HUES6 (cell line): ENCODE results near the gene TPM3.

Experiments
- H3K27ac ChIP-seq: 2 replicates; pipeline ENCODE4 v1.7.0; 2013; ENCODE audit warnings: low read depth, mild to moderate bottlenecking, low read length, inconsistent platforms
- H3K27me3 ChIP-seq: 2 replicates; pipeline ENCODE4 v1.6.1; 2013; ENCODE audit warnings: low read length; ENCODE audit not compliant: control insufficient read depth, insufficient read depth
- H3K36me3 ChIP-seq: 2 replicates; pipeline ENCODE4 v1.6.1; 2013; ENCODE audit warnings: low read length; ENCODE audit not compliant: control insufficient read depth, insufficient read depth
- H3K4me1 ChIP-seq: 2 replicates; pipeline ENCODE4 v1.6.1; 2013; ENCODE audit warnings: low read length; ENCODE audit not compliant: control insufficient read depth, insufficient read depth
- H3K4me3 ChIP-seq: 2 replicates; pipeline ENCODE4 v1.5.1; 2013; ENCODE audit warnings: low read depth, low read length
- H3K9ac ChIP-seq: one replicate; pipeline ENCODE4 v1.6.1; 2013; ENCODE audit warnings: mild to moderate bottlenecking, low read length
- H3K9me3 ChIP-seq: 2 replicates; pipeline ENCODE4 v1.6.1; 2013; ENCODE audit warnings: low read depth, low read length; ENCODE audit not compliant: control insufficient read depth, insufficient read depth

TPM3 gene

GRCh38 chr1:154222518-154222917 is 30.6 kb upstream of the TPM3 start:
- Histone ChIP-seq H3K36me3 (peaks cover 54% of the 10 kb centered on the region), H3K9ac (no peak overlapping the region), H3K9me3 (no peaks in the 10 kb centered on the region), H3K4me3 (peak overlapping the region; percentile 99), H3K4me1 (peaks cover 22% of the 10 kb centered on the region), H3K27me3 (no peaks in the 10 kb centered on the region), H3K27ac (no peak overlapping the region)

- Histone ChIP-seq H3K9me3 (no peaks in the 10 kb centered on the region), H3K4me3 (peak overlapping the region; percentile 99), H3K36me3 (peaks cover 52% of the 10 kb centered on the region), H3K9ac (peak overlapping the region; percentile 90), H3K27ac (peak overlapping the region; percentile 95), H3K4me1 (peaks cover 22% of the 10 kb centered on the region), H3K27me3 (no peaks in the 10 kb centered on the region)
These were observed 29.5 kb upstream of the TPM3 start for GRCh38 chr1:154221278-154222001.

- Histone ChIP-seq H3K4me1 (peaks cover 22% of the 10 kb centered on the region), H3K9ac (peak overlapping the region; percentile 90), H3K9me3 (no peaks in the 10 kb centered on the region), H3K4me3 (peak overlapping the region; percentile 99), H3K27me3 (no peaks in the 10 kb centered on the region), H3K27ac (peak overlapping the region; percentile 95), H3K36me3 (peaks cover 47% of the 10 kb centered on the region)
These were observed 29.0 kb upstream of the TPM3 start for GRCh38 chr1:154220970-154221277.

- peaks cover 41% of the 10 kb centered on the region for H3K36me3 ChIP-seq
These were observed 28.4 kb upstream of the TPM3 start, which contains the start of gene UBAP2L for GRCh38 chr1:154220071-154220969. Gene UBAP2L (plus strand): TSS chr1:154220955. CDS start chr1:154225124, 4,169 bp downstream.

GRCh38 chr1:154219541-154219940 is 27.6 kb upstream of the TPM3 start:
- Histone ChIP-seq H3K27ac (peak overlapping the region; percentile 99), H3K9ac (peak overlapping the region; percentile 100), H3K4me1 (peaks cover 22% of the 10 kb centered on the region), H3K9me3 (no peaks in the 10 kb centered on the region), H3K27me3 (no peaks in the 10 kb centered on the region), H3K36me3 (peaks cover 35% of the 10 kb centered on the region), H3K4me3 (peak overlapping the region; percentile 99)

More at GRCh38 chr1:154220071-154220969, 28.4 kb upstream of the TPM3 start, which contains the start of gene UBAP2L:
- Histone ChIP-seq H3K27ac (peak within 1 kb of the TSS; percentile 99), H3K4me3 (peak within 1 kb of the TSS; percentile 99), H3K9ac (peak within 1 kb of the TSS; percentile 100), H3K27me3 (no peaks in the 10 kb centered on the region), H3K9me3 (no peaks in the 10 kb centered on the region), H3K4me1 (peaks cover 22% of the 10 kb centered on the region)

GRCh38 chr1:154218545-154218944 is 26.6 kb upstream of the TPM3 start:
- Histone ChIP-seq H3K36me3 (peaks cover 39% of the 10 kb centered on the region), H3K27me3 (no peaks in the 10 kb centered on the region), H3K4me1 (peaks cover 22% of the 10 kb centered on the region), H3K9ac (no peak overlapping the region), H3K9me3 (no peaks in the 10 kb centered on the region), H3K27ac (no peak overlapping the region), H3K4me3 (peak overlapping the region; percentile 99; the same call in 1 of the 2 replicates)

GRCh38 chr1:154213274-154213673 is 21.4 kb upstream of the TPM3 start:
- Histone ChIP-seq H3K9ac (no peak overlapping the region), H3K36me3 (peaks cover 76% of the 10 kb centered on the region), H3K27me3 (no peaks in the 10 kb centered on the region), H3K4me1 (peaks cover 2% of the 10 kb centered on the region; the same call in 1 of the 2 replicates), H3K4me3 (no peak overlapping the region), H3K27ac (no peak overlapping the region), H3K9me3 (no peaks in the 10 kb centered on the region)

- Histone ChIP-seq H3K27me3 (no peaks in the 10 kb centered on the region), H3K36me3 (peaks cover 75% of the 10 kb centered on the region), H3K9ac (no peak overlapping the region), H3K4me1 (no peaks in the 10 kb centered on the region), H3K9me3 (no peaks in the 10 kb centered on the region), H3K27ac (no peak overlapping the region), H3K4me3 (no peak overlapping the region)
These were observed 20.2 kb upstream of the TPM3 start for GRCh38 chr1:154212083-154212482.

- Histone ChIP-seq H3K27me3 (no peaks in the 10 kb centered on the region), H3K4me3 (no peak overlapping the region), H3K9ac (no peak overlapping the region), H3K4me1 (no peaks in the 10 kb centered on the region), H3K36me3 (peaks cover 75% of the 10 kb centered on the region), H3K9me3 (no peaks in the 10 kb centered on the region), H3K27ac (no peak overlapping the region)
These were observed 16.9 kb upstream of the TPM3 start for GRCh38 chr1:154208677-154209388.

GRCh38 chr1:154207262-154207661 is 15.4 kb upstream of the TPM3 start:
- H3K4me3 ChIP-seq: no peak overlapping the region
- H3K36me3 ChIP-seq: peaks cover 59% of the 10 kb centered on the region
- H3K9me3 ChIP-seq: no peaks in the 10 kb centered on the region
- H3K27me3 ChIP-seq: no peaks in the 10 kb centered on the region
- no peak overlapping the region for H3K9ac ChIP-seq
- no peak overlapping the region for H3K27ac ChIP-seq
- H3K4me1 ChIP-seq: no peaks in the 10 kb centered on the region
